ENCODE measurements around the gene COBLL1. TPM values are rescaled to one million over a fixed set of nuclear protein-coding genes. Genes with fewer than 3 reads are reported as not detected.

COBLL1 gene
- total and polyA plus RNA-seq, 9 donors: 11.5 to 56.8 (median 38.4) TPM

DNA sequence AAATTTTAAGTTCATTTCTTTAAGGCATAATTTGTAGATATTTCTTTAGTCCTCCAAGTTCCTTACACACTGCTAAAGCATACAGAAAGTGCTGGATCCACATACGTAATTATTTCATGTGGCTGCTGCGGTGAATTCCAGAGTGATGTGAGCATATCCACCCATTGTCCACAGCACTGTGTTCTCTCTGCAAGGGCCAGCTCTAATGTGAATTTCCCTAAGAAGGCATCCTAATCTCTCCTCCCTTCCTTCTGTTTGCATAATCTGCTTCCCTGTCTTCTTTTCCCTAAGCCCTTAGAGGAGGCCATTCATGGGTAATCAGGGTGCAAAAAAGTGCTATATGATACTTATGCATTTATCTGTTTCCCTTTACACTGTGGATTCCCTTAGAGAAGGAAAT is 57.2 kb downstream of the COBLL1 start:
- peaks cover 6% of the 10 kb centered on the region for H3K4me1 ChIP-seq (ENCODE audit: insufficient read depth)
- H3K27me3 ChIP-seq: no peaks in the 10 kb centered on the region
- WGBS, 3 donors: 70 to 94% (median 92%) methylated on average over 2 of the region's 2 CpGs
- TF ChIP-seq EP300 (IDR thresholded peaks at IDR 0.05) (no peak), POLR2A (IDR thresholded peaks at IDR 0.05) (no peak)
- TF ChIP-seq, protein P1, sequence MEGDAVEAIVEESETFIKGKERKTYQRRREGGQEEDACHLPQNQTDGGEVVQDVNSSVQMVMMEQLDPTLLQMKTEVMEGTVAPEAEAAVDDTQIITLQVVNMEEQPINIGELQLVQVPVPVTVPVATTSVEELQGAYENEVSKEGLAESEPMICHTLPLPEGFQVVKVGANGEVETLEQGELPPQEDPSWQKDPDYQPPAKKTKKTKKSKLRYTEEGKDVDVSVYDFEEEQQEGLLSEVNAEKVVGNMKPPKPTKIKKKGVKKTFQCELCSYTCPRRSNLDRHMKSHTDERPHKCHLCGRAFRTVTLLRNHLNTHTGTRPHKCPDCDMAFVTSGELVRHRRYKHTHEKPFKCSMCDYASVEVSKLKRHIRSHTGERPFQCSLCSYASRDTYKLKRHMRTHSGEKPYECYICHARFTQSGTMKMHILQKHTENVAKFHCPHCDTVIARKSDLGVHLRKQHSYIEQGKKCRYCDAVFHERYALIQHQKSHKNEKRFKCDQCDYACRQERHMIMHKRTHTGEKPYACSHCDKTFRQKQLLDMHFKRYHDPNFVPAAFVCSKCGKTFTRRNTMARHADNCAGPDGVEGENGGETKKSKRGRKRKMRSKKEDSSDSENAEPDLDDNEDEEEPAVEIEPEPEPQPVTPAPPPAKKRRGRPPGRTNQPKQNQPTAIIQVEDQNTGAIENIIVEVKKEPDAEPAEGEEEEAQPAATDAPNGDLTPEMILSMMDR (IDR thresholded peaks at IDR 0.05): no peak
- H3K36me3 ChIP-seq: no peaks in the 10 kb centered on the region
- no peak overlapping the region for H3K27ac ChIP-seq
- intact Hi-C loops (cut with DNase I): loop anchor here in 1 of 4 donors (10.0 kb wide), 1 partner anchor 60 kb away; the partner anchor contains the start of gene COBLL1
- no peaks in the 10 kb centered on the region for H3K9me3 ChIP-seq
- H3K4me3 ChIP-seq: no peak overlapping the region
- DNase-seq: no peak

DNA sequence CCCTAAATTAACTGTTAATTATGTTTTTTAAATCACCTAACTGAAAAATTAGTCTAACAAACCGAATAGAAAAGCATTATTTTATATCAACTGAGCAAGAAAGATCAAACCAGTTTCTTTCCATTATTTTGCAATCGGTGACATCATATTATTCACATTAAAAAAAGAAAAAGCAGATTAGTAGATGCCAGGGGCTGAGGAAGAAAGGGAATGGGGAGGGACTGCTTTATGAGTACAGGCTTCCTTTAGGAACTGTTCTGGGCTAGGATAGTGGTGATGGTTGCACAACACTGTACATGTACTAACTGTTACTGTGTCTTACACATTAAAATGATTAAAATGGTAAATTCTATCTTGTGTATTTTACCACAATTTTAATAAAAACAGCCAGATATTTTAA is 59.3 kb downstream of the COBLL1 start:
- Histone ChIP-seq H3K36me3 (no peaks in the 10 kb centered on the region), H3K4me1 (ENCODE audit: insufficient read depth) (peaks cover 6% of the 10 kb centered on the region), H3K27me3 (no peaks in the 10 kb centered on the region), H3K4me3 (no peak overlapping the region), H3K9me3 (no peaks in the 10 kb centered on the region), H3K27ac (no peak overlapping the region)
- intact Hi-C loops (cut with DNase I): loop anchor here in 1 of 4 donors (10.0 kb wide), 1 partner anchor 62 kb away; the partner anchor contains the start of gene COBLL1
- TF ChIP-seq, protein P1 (IDR thresholded peaks at IDR 0.05): no peak
- no peak for TF ChIP-seq EP300 (IDR thresholded peaks at IDR 0.05)
- no peak for TF ChIP-seq POLR2A (IDR thresholded peaks at IDR 0.05)
- peak in 1 of 5 donors; percentile 39 for DNase-seq
- WGBS, 3 donors: 36 to 59% (median 42%) methylated on average over 2 of the region's 2 CpGs

DNA sequence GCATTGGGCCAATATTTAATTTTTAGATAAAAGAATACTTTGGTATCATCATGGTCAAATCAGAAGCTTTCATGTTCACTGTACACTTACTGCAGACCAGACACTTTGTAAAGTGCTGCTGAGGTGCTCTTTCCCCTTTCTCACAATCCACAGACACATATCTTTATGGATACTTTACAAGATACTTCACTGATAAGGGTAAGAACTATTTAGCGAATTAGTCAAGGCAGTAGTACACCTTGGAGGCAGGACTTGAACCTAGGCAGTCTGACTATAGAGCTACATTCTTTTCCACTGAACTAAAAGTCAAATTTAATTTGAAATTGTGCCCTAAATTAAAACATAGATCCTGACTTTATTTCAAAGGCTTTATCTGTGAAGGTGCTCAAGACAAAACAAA is 60.2 kb downstream of the COBLL1 start:
- H3K4me1 ChIP-seq (ENCODE audit: insufficient read depth): peaks cover 6% of the 10 kb centered on the region
- H3K27me3 ChIP-seq: no peaks in the 10 kb centered on the region
- no peak for DNase-seq
- no peaks in the 10 kb centered on the region for H3K36me3 ChIP-seq
- no peak overlapping the region for H3K4me3 ChIP-seq
- no peak overlapping the region for H3K27ac ChIP-seq
- 70 to 82% (median 76%) methylated on average over 1 of the region's 1 CpG for WGBS, 3 donors
- H3K9me3 ChIP-seq: no peaks in the 10 kb centered on the region
- intact Hi-C loops (cut with DNase I): loop anchor here in 1 of 4 donors (10.0 kb wide), 1 partner anchor 63 kb away; the partner anchor contains the start of gene COBLL1
- TF ChIP-seq, protein P1 (IDR thresholded peaks at IDR 0.05): no peak
- TF ChIP-seq POLR2A (IDR thresholded peaks at IDR 0.05) (no peak), EP300 (IDR thresholded peaks at IDR 0.05) (no peak)

DNA sequence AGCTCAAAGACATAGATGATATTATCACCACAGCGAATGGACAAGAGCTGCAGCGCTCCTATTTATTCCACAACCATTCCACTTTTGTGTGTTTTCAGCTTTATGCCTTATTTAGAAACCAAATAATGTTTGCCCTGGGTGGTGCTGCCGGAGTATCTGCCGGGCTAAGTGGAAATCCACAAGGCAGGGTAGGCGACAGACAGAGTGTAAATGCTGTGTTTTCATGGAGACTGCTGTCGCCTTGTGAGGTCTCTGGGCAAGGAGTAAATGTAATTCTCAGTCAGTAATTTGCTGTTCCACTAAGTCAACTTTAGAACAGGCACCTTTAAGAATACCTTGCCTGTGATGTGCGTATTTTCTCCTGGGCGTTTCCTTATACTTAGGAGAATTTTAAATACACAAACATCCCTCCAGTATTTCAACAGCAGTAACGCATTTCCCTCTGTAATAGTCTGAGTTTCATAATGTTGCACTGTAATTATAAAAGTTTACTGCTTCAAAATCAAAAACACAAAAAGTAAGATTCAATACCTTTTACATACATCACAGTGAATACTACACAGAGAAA is 60.9 kb downstream of the COBLL1 start:
- Histone ChIP-seq H3K27me3 (no peaks in the 10 kb centered on the region), H3K27ac (no peak overlapping the region), H3K4me3 (no peak overlapping the region), H3K9me3 (no peaks in the 10 kb centered on the region), H3K36me3 (no peaks in the 10 kb centered on the region), H3K4me1 (ENCODE audit: insufficient read depth) (peaks cover 6% of the 10 kb centered on the region)
- TF ChIP-seq, protein P1 (IDR thresholded peaks at IDR 0.05): no peak
- no peak for TF ChIP-seq POLR2A (IDR thresholded peaks at IDR 0.05)
- TF ChIP-seq EP300 (IDR thresholded peaks at IDR 0.05): no peak
- no peak for DNase-seq
- WGBS, 3 donors: 79 to 87% (median 81%) methylated on average over 9 of the region's 9 CpGs
- intact Hi-C loops (cut with DNase I): loop anchor here in 1 of 4 donors (10.0 kb wide), 1 partner anchor 64 kb away; the partner anchor contains the start of gene COBLL1
